ENCODE results near the gene TSPAN31. TPM values are rescaled to one million over a fixed set of nuclear protein-coding genes. Genes with fewer than 3 reads are reported as not detected.
A peak's percentile ranks its signal among the peaks of the same experiment; 100 is the strongest.

The TSPAN31 gene
- total and polyA plus RNA-seq, 9 of the 15 experiments (the other 6 are each of a cell fraction or from before 2014, with no cell fraction given): 11.3 to 26.4 (median 14.3) TPM

DNA sequence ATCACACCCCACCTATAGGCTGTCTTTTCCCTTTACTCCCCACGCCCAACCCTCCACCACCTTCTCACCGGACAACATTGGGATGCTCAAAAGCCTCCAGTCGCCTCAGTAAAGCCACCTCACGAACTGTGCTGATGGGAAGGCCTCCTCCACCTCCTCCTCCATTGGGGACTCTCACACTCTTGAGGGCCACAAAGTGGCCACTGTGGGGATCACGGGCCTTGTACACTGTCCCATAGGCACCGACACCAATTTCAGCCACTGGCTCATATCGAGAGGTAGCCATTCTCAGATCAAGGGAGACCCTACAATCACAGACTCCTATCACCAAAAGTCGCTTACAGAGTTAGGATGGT lies 6.6 kb downstream of the TSPAN31 start:
- Histone ChIP-seq H3K4me1 (replicated peaks in 1 of 2; ENCODE audit: control insufficient read depth in 2 of 2, insufficient read depth in 2 of 2, low read length in 2 of 2) (peaks cover 29 to 39% of the 10 kb centered on the region in 2 experiments), H3K9me3 (replicated peaks; ENCODE audit: control insufficient read depth, insufficient read depth, low read depth, low read length) (no peaks in the 10 kb centered on the region), H3K9me1 (ENCODE audit: control insufficient read depth, insufficient read depth, low read length) (no peaks in the 10 kb centered on the region), H3K27me3 (ENCODE audit: control insufficient read depth in 2 of 2, insufficient read depth in 2 of 2, low read length in 2 of 2) (no peaks in the 10 kb centered on the region; a peak in 1 of 5 replicates), H3K4me3 (peak overlapping the region; percentile 66), H2AFZ (ENCODE audit: low read depth, low read length) (0 out of 2 replicates have a peak overlapping the region, but pooled peaks have one; percentile 51), H4K20me1 (replicated peaks; ENCODE audit: control insufficient read depth, insufficient read depth, low read length) (no peaks in the 10 kb centered on the region), H3K4me2 (ENCODE audit: insufficient read depth, low read length) (peak overlapping the region; percentile 99), H3K36me3 (ENCODE audit: control insufficient read depth, insufficient read depth, low read length) (peaks cover 50% of the 10 kb centered on the region), H3K79me2 (ENCODE audit: control insufficient read depth, insufficient read depth, low read length) (peaks cover 44% of the 10 kb centered on the region), H3K9ac (ENCODE audit: insufficient read depth in 1 of 2, low read depth in 2 of 2, low read length in 2 of 2) (peak overlapping the region; percentile 97), H3K27ac (ENCODE audit: extremely low read depth, low read depth, low read length) (peak overlapping the region; percentile 96)
- TF ChIP-seq TBP (optimal IDR thresholded peaks at IDR 0.05; ENCODE audit: low read depth, low read length): peak; percentile 34
- TF ChIP-seq MYNN (IDR thresholded peaks at IDR 0.05): 0 out of 2 replicates have a peak, but pooled peaks have one; percentile 12
- TF ChIP-seq MYNN (CRISPR knock-in tag; IDR thresholded peaks at IDR 0.05): no peak
- TF ChIP-seq ELF4 (CRISPR knock-in tag; IDR thresholded peaks at IDR 0.05): no peak
- peak; percentile 41; the same call in 1 of the 2 replicates for TF ChIP-seq HBP1 (CRISPR knock-in tag; IDR thresholded peaks at IDR 0.05)
- no peak for TF ChIP-seq FUS (optimal IDR thresholded peaks at IDR 0.05; ENCODE audit: low read depth, low read length)
- TF ChIP-seq THRAP3 (IDR thresholded peaks at IDR 0.05; ENCODE audit: borderline replicate concordance): 0 out of 2 replicates have a peak, but pooled peaks have one; percentile 18
- no peak for TF ChIP-seq CBFA2T2 (conservative IDR thresholded peaks at IDR 0.05)
- peak; percentile 54; the same call in 1 of the 2 replicates for TF ChIP-seq HDGF (IDR thresholded peaks at IDR 0.05)
- TF ChIP-seq, protein P1, sequence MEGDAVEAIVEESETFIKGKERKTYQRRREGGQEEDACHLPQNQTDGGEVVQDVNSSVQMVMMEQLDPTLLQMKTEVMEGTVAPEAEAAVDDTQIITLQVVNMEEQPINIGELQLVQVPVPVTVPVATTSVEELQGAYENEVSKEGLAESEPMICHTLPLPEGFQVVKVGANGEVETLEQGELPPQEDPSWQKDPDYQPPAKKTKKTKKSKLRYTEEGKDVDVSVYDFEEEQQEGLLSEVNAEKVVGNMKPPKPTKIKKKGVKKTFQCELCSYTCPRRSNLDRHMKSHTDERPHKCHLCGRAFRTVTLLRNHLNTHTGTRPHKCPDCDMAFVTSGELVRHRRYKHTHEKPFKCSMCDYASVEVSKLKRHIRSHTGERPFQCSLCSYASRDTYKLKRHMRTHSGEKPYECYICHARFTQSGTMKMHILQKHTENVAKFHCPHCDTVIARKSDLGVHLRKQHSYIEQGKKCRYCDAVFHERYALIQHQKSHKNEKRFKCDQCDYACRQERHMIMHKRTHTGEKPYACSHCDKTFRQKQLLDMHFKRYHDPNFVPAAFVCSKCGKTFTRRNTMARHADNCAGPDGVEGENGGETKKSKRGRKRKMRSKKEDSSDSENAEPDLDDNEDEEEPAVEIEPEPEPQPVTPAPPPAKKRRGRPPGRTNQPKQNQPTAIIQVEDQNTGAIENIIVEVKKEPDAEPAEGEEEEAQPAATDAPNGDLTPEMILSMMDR (IDR thresholded peaks at IDR 0.05 in 2 of 3, conservative IDR thresholded peaks at IDR 0.05 in 1 of 3; ENCODE audit: insufficient read depth in 2 of 3, low read depth in 1 of 3, low read length in 3 of 3): 0 out of 6 replicates have a peak, but pooled peaks of 1 of the 3 experiments have one; percentile 12
- POLR2A ChIA-PET: interaction anchor here (0.6 to 1.2 kb wide), 3 partner anchors 19 to 232 kb away, joined by 3 to 5 read pairs (median 4); no protein-coding TSS in a partner anchor
- CTCF ChIA-PET (ENCODE audit: low intra/inter-chr PET ratio): no interaction called here
- DNase-seq (ENCODE audit: extremely low read depth in 1 of 4, low spot score in 3 of 4) (no peak), ATAC-seq (peak; percentile 14), FAIRE-seq (no peak)
- BruUV-seq (replicated peaks): no TSS peak
- 0% methylated on average over 8 of the region's 8 CpGs for WGBS (ENCODE audit: insufficient coverage, low coverage, missing lambda C conversion rate)
- intact Hi-C loops (cut with micrococcal nuclease): no loop called here
- in situ Hi-C loops (cut with MboI): no loop called here

Measured in K562 (cell line).